HG03558 (cell line): Measurements from ENCODE around the gene GGA3.
"Not testable (repeated sequence)": the region's sequence is repeated elsewhere in the genome, so short reads cannot be mapped to it uniquely, and the experiment has no call there.

ENCODE experiments used
- ATAC-seq: cut with Tn5 transposase; IDR thresholded peaks from one replicate; pipeline ENCODE4 v1.9.1; 2021; ENCODE audit warnings: moderate number of reproducible peaks; ENCODE audit not compliant: unreplicated experiment; ENCODE audit errors: extremely low read depth

The GGA3 gene

DNA sequence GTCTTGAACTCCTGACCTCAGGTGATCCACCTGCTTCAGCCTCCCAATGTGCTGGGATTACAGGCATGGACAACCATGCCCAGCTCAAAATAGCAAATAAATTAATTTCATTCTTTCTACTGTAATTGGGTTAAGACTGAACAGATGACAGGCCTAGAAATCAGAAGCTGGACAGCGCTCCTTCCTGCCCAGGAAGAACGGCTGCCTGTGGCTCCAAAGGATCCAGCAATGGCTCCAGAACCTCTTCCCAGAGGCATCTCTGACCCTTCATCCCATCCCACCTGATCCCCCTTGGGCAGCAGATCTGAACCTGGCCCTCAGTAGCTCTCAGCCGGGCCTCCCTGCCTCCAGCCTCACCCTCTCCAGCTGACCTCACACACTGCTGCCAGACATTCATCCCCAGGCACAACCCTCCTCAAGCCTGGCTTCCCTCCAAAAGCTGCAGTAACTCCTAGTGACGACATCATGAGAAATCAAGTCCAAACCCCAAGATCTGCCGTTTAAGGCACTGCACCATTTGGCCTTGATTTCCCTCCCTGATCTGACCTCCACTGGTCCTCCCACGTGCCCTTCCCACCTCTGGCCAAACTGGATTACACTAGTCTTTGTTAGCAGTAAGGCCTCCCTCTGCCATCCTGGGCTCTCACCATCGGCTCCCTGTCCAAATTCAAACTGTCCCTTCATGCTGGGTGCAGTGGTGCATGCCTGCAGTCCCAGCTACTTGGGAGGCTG, 12.7 kb upstream of the GGA3 start:
- no peak for ATAC-seq

DNA sequence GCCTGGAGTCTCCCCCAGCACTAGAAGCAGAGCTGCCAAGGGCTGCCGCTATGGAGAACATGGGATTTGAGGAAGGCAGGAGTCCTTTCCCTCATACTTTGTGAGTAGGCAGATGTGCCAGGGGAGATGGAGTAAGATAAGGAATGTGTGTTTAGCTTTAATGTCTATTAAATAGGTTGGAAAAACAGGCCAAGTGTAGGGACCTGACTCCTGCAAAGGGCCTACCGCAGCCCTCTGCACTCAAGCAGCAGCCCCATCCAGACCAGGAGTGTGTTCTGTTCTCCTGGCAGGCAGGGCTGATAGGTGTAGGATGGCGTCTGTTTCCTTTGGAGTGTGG, 11.4 kb upstream of the GGA3 start:
- ATAC-seq: no peak

DNA sequence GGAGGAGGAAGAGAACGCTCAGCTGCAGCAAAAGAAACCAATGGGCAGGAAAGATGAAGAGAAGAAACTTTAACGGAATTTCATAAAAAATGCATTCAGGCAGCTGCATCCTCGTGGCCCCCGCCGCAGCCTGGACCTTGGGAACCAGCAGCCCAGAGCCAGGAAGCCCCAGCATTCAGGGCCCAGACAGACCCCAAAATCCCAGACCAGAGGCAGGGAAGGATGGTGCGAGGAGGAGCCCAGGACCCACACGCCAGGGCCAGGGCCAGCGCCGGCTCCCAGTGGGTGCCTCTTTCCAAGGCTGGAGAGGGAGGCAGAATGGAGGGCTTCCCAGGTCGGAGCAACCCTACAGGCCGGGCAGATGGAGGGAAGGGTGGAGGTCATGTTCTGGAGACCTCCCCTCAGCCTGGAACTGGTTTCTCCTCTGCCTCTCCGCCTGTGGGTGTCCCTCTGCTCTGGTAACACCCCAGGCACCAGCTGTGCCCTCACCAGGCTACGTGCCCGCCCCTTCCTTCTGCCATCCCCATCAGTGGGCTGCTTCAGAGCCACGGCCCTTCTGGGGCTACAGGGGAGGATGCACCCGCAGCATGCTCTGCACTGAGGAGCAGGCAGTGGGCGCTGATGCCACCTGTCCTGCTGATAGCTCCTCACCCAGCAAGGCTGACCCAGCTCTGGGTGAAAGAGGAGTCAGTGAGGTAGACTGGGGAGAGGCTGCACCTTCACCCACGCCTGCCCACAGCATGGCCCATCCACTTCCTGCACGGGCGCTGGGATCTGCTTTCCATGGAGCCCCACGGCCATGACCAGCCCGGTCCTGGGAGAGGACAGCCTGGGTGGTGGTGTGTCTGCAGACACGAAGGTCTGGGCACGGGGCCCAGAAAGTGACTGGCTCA, 10.8 kb upstream of the GGA3 start:
- no peak for ATAC-seq

DNA sequence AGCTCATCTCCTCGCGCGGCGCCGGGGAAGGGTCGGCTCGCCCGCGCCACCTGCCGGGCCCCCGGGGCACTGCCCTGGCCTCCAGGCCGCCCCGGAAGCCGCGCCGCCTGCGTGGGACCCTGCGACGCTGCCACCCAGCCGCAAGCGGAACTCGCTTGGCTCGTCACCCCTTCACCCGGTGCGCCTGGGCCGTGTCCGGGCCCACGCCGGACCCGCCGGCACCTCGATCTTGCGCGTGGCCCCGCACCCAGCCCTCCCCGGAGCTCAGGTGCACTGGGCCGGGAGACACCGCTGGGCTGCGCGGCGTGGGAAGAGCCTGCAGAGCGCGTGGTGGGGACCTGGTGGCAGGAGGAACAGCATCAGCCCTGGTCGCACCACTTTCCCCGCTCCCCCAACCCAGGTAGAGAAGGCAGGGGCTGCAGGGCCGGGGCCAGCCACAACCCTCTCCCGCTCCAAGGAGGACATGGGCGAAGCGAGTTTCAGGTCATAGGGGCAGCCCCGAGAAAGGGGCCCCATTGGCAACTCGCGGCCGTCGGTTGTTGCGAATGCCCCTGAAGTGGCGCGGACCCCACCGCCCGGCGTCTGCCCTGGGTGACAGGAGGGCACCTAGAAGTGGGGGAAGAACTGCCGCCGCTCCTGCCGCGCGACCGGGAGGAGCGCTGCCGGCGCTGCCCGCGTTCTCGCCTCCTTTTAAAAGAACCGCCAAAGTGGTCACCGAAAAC, 10.0 kb upstream of the GGA3 start:
- peak; percentile 42 for ATAC-seq

DNA sequence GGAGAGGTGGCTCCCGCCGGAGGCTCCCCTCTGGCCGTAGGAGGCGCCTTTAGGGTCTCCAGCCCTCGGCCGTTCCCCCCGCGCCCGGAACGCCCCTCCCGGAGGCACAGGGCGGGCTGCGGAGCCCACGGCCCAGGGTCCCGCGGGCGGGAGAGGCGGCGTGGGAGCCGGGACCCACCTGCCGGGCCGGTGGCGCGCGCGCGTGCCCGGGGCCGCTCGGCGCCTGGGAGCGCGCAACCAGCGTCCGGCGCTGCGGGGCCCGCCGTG, 9.5 kb upstream of the GGA3 start, which contains the start of gene MIF4GD:
Gene MIF4GD, minus strand, starts transcription at position 266 of the 267 bp plus-strand sequence. CDS start 1,036 bp downstream, outside the sequence.
- no peak for ATAC-seq

DNA sequence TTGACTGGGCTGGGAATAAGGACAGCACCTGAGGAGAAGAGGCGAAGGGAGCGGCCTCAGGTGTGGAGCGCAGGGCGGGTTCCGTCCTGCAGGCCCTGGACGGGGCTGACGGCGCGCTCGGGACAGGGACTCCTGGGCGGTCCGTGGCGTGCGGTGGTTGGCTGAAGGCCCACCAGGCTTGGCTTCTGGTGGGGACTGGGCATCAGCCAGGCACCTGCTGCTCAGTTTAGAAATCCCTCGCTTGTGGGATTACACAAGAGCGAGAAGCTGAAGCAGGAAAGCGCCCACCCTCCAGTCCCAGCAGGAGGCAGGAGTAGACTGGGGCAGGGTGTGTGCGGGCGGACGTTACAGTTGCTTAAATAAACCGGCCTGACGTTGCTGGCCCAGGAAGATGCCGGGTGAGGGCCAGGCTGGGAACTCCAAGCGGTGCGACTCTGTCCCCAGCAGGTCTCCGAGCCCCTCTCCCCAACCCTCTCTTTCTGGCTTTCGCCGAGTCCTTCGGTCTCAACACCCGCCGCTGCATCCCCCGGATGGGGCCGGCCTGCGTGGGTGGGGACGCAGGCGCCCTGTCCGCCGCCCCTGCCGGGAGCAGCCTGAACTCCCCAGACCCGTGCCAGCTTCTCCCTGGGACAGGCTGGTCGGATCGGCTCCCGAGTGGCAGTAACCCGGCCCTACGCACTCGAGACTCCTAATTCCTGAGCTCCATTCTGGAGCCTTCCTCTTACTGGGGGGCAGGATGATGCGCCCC, 9.0 kb upstream of the GGA3 start:
- ATAC-seq: peak; percentile 20

DNA sequence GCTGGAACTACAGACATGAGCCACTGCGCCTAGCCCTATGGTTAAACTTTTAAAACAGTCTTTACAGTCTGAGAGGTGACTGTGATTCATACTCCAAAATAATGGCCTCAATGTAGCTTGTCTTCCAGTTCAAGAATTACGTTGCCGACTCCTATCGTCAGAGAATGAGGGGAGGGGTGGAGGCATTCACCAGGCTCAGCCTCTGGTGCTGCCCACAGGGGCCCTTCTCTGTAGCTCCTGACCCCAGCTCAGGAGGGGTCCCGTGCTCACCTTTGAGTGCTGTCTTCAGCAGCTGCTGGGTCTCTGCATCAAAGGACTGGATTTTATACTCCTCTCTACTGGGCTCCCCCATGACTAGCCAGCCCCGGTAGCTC, 8.4 kb upstream of the GGA3 start:
- no peak for ATAC-seq

DNA sequence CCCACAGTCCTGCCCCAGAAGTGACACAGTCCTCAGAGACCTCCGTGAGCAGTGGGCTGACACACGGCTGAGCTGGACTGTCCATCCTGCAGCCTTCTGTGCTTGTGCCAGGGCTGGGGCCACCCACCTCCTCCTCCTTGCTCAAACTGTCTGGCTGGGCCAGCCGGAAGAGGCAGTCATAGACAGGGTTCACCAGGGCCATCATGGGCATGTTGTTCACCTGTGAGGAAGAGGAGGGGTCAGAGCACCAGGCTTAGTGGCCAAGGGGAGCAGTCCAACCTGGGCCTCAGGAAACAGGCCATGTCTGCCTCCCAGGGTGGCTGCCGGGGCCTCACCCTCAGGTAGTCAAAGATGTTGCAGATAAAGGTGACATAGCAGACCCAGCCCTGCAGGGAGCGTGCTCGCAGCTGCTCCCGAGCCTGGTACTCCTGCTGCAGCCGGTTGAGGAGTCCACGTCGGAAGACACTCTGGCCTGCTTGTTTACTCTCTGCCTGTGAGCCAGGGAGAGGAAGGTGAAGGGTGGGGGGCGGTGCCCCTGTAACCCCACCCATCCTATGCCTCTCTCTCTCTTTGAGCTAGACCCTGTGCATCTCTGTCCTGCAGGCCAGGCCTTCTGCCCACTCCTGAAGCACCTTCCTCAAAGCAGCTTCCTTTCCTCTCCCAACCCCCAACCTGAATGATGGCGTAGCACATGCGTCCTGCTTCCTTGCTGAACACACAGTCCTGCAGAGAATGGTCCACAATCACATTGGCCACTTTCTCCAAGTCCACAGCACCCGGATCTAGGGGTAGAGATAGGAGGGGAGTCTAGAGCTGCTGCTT, 6.2 kb upstream of the GGA3 start:
- ATAC-seq: no peak

DNA sequence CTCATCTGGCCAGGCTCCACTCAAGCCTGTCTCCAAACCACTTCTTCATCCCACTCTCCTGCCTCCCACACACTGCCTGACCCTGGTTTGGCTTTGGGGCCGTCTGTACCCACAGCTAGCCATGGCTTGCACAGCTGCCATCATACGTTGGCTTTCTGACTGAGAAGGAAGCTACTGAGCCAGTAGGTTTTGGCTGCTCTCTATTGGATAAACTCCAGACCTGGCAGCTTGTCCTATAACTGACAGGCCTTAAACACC, 5.7 kb upstream of the GGA3 start:
- no peak for ATAC-seq

DNA sequence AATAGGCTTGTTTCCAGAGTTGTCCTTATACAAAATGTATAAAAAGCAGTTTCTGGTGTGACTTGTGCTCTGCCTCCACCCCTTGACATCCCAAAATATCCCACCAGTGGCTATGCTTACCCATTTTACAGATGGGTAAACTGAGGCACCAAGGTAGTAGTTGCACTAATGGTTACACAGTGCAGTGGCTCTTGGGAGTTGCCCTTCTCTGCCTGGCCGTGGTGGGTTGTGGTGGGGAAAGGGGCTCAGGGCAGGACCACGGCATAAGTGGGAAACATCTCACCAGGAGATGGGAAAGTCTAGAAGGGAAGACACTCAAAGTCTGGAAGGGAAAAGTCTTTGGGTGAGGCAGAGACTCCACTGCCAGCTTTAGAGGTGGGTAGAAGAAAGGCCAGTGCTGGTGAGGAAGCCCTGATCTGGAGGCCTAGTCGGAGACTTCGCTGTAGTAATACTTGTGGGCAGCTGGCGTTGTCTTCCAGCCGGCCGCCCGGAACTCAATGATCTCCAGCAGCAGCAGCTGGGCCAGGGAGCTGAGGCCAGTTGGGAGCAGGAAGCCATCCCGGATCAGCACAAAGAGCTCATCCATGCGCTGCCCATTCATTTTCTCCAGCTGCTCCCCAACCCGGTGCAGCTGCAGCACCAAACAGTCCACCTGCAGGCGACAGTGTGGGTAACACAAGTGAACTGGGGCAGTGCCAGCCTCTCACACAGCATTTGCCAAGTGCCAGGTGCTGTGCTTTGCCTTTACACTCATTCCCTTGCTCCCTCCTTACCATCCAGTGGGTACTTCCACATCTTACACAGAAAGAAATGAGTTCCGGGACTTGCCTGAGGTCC, 5.1 kb upstream of the GGA3 start:
- no peak for ATAC-seq

DNA sequence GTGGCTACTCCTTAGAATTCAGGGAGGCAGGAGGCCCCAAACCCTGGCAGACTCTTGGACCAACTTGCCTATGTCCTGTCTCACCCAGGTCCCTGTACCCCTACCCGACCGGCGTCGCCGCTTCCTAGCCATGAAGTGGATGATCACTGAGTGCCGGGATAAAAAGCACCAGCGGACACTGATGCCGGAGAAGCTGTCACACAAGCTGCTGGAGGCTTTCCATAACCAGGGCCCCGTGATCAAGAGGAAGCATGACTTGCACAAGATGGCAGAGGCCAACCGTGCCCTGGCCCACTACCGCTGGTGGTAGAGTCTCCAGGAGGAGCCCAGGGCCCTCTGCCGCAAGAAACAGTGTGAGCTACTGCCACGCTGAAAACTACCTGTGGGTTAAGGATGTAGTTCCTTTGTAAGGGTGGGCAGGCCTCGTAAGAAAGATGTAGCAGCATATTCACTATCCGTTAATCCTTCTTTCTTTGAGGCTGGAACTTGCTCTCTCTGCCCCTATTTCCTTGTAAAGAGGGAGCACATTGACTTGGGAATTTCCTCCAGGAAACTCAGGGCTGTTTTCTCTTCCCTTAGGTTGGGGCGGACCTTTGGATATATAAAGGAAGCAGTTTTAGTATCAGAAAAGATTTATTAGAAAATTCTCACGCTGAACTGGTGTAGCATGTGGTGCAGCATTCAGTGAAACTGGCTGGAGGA, 4.4 kb upstream of the GGA3 start:
- ATAC-seq: no peak

DNA sequence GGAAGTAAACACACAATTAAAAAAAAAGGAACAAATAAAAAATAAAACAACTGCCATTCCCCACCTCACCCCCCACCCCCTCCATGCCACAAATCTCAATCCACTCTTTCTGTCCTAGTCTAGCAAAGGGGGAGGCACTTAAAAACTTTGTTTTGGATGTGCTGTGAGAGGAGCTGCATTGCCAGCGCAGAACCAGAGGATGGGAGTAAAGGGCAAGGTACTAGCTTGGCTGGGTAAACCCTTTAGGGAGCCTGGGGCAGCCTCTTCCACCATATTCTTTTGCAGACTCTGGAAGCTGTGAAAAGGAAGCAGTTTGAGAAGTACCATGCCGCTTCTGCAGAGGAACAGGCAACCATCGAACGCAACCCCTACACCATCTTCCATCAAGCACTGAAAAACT, 1.6 kb upstream of the GGA3 start:
- ATAC-seq: no peak

DNA sequence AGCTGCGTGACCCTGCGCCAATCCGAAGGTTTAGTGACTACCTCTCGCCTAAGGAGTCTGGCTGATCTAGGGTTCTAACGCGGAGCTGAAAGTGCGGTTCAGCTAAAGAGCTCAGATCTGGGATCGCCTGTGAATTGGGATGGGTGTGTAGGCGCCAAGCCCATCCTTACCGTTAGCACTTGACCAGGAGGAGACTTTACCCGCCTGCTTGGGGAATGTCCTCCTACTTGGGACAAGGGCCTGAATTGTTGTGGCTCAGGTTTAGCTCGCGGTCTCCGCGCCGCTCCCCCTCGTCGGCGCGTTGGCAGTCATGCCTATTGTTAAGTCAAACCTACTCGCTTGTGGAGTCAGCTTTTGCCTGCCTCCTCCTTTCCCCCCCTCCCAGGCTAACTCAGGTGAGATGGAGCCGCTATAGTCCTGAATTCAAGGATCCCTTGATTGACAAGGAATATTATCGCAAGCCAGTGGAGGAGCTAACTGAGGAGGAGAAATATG, 753 bp upstream of the GGA3 start:
- no peak for ATAC-seq

DNA sequence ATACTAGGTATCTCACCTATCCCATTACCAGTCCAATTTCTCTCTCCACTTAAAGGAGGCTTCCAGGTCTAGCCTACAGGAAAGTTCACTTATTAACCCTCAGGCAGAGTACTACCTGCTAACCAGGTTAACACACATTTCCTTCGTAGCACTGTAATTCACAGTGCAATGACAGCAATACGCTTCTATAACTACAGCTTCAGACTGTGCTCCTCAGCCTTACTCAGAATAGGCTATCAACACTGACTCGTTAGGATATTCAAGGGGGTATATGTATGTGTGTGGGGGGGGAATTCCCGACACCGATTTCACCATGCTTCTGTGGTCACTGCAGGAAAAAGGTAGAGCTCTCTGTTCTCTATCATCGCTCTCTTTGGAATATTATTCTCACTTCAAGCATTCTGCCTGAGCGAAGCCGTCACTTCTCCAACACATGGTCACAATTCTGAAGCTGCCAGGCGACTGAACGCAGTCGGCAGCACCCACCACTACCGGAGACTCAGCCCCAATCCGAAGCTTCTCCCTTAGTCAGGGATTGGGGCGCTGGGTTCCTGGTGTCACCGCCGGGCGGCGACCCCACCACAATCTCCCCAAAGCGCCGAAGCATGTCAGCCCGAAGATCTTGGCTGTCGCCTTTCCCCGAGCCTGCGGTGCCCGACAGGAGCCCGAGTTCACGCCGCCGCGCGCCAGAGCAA, 618 bp downstream of the GGA3 start:
- no peak for ATAC-seq

DNA sequence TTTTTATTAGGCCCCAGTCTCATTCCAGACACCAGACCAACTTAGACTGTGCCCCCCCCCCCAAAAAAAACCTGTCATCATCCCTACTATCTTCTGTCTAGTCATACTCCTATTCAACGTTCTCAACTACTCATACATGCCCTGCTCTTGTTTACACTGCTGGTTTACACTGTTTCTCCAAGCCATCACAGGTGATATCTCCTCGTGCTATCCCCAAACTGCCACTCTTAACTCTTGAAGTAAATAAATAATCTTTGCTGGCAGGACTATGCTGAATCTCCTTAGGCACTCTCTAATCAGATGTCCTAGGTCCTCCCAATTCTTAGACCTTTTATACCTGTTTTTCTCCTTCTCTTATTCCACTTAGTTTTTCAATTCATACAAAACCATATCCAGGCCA, 4.2 kb downstream of the GGA3 start:
- not testable (repeated sequence) for ATAC-seq

DNA sequence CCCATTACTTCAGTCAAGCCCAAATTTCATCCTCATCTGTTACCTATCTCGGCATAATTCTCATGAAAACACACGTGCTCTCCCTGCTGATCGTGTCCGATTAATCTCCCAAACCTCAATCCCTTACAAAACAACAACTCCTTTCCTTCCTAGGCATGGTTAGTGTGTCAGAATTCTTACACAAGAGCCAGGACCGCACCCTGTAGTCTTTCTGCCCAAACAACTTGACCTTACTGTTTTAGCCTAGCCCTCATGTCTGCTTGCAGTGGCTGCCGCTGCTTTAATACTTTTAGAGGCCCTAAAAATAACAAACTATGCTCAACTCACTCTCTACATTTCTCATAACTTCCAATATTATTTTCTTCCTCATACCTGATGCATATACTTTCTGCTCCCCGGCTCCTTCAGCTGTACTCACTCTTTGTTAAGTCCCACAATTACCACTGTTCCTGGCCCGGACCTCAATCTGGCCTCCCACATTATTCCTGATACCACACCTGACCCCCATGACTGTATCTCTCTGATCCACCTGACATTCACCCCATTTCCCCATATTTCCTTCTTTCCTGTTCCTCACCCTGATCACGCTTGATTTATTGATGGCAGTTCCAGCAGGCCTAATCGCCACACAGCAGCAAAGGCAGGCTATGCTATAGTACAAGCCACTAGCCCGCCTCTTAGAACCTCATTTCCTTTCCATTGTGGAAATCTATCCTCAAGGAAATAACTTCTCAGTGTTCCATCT, 5.3 kb downstream of the GGA3 start:
- ATAC-seq: not testable (repeated sequence)
